BE2C (cell line): ENCODE results near the gene HNF1B.

Source experiments
- DNase-seq: peaks from one replicate; pipeline ENCODE4 v3.0.0-alpha.2; 2020
- H3K27me3 ChIP-seq: fragments of 250-450 bp; sonication (Bioruptor Pico); 2 replicates; pipeline ENCODE4 v1.5.1; 2020; ENCODE audit warnings: mild to moderate bottlenecking
- H3K36me3 ChIP-seq: fragments of 250-450 bp; sonication (Bioruptor Pico); 2 replicates; pipeline ENCODE4 v1.5.1; 2020; ENCODE audit warnings: mild to moderate bottlenecking
- H3K4me1 ChIP-seq: fragments of 250-450 bp; sonication (Bioruptor Pico); 2 replicates; pipeline ENCODE4 v1.5.1; 2020
- H3K4me3 ChIP-seq: 2 replicates; pipeline ENCODE4 v1.5.1; 2011; ENCODE audit warnings: low read depth, low read length
- H3K9me3 ChIP-seq: fragments of 250-450 bp; sonication (Bioruptor Pico); 2 replicates; pipeline ENCODE4 v1.5.1; 2020
- TF ChIP-seq, protein P1 (sequence below): IDR thresholded peaks from 2 replicates; pipeline ENCODE4 v1.5.1; 2012; ENCODE audit warnings: mild to moderate bottlenecking, low read depth, low read length

HNF1B gene

GRCh38 chr17:37772982-37773381 lies 28.1 kb upstream of the HNF1B start:
- no peak for DNase-seq
- Histone ChIP-seq H3K4me3 (no peak overlapping the region), H3K27me3 (peaks cover 4% of the 10 kb centered on the region; the same call in 1 of the 2 replicates), H3K36me3 (no peaks in the 10 kb centered on the region), H3K4me1 (no peaks in the 10 kb centered on the region), H3K9me3 (no peaks in the 10 kb centered on the region)
- TF ChIP-seq, protein P1, sequence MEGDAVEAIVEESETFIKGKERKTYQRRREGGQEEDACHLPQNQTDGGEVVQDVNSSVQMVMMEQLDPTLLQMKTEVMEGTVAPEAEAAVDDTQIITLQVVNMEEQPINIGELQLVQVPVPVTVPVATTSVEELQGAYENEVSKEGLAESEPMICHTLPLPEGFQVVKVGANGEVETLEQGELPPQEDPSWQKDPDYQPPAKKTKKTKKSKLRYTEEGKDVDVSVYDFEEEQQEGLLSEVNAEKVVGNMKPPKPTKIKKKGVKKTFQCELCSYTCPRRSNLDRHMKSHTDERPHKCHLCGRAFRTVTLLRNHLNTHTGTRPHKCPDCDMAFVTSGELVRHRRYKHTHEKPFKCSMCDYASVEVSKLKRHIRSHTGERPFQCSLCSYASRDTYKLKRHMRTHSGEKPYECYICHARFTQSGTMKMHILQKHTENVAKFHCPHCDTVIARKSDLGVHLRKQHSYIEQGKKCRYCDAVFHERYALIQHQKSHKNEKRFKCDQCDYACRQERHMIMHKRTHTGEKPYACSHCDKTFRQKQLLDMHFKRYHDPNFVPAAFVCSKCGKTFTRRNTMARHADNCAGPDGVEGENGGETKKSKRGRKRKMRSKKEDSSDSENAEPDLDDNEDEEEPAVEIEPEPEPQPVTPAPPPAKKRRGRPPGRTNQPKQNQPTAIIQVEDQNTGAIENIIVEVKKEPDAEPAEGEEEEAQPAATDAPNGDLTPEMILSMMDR = no peak

DNA sequence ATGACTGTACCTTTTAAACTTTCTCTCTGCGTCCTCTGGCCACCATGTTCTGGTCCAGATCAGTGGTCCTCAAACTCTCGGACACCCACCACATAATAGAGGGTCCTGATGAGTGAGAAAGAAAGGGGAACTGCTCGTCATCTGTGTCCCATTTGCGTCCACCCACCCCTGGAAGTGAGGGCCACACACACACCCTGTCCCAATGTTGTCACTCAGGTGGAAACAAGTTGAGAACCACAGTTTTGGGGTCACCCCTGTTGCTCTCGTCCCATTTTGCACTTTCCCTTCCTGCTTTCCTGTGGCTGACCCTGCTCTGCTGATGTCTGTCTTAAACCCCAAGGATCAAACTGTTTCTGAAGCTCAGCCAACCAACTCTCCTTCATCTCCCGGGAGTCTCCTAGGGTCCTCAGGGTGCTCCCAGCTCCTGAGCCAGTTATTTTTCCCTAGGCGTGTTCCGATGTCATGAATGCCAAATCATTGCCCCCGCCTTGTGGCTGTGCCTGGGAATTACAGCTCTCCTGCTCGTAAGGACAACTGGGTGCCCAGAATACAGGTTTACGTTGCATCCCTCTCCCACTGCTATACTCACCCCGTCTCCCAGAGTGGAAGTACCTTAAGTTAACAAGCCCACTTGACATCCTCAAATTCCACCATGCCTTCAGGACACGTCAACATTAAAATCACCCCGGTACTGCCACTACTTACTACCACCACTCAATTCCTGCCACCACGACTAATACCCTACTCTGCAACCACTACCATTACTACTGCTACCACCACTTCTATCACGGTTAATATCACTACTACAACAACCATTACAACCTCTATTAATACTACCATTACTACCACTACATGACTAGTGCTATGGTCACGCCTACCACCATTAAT lies 26.0 kb upstream of the HNF1B start:
- H3K4me3 ChIP-seq = no peak overlapping the region
- peaks cover 14% of the 10 kb centered on the region for H3K27me3 ChIP-seq
- no peaks in the 10 kb centered on the region for H3K36me3 ChIP-seq
- H3K4me1 ChIP-seq = no peaks in the 10 kb centered on the region
- TF ChIP-seq, protein P1 = peak; percentile 78
- peak; percentile 70 for DNase-seq
- no peaks in the 10 kb centered on the region for H3K9me3 ChIP-seq

GRCh38 chr17:37769050-37769449 lies 24.2 kb upstream of the HNF1B start:
- Histone ChIP-seq H3K9me3 (no peaks in the 10 kb centered on the region), H3K36me3 (no peaks in the 10 kb centered on the region), H3K27me3 (peaks cover 30% of the 10 kb centered on the region), H3K4me1 (no peaks in the 10 kb centered on the region), H3K4me3 (no peak overlapping the region)
- TF ChIP-seq, protein P1 = no peak
- DNase-seq = no peak

GRCh38 chr17:37768438-37768837 lies 23.6 kb upstream of the HNF1B start:
- no peaks in the 10 kb centered on the region for H3K4me1 ChIP-seq
- TF ChIP-seq, protein P1 = no peak

DNA sequence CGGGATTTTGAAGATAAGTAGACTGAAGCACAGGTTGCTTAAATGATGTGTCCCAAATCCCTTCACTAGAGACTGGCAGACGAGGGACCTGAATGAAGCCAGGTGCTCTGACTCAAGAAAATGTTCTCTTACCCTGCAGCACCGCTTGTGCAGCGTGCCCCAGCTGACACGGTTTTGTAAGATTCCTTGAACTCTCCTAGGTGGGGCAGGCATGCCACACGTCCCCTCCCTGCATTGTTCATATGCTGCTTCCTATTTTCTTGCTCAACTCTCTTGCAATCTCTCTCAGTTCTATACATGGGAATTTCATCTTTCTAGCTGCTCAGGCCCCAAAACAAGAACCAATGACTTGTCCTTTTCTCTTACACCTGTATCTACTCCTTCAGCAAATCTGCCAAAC lies 22.1 kb upstream of the HNF1B start:
- no peak for DNase-seq
- Histone ChIP-seq H3K36me3 (no peaks in the 10 kb centered on the region), H3K27me3 (peaks cover 45% of the 10 kb centered on the region), H3K4me1 (no peaks in the 10 kb centered on the region), H3K9me3 (no peaks in the 10 kb centered on the region), H3K4me3 (no peak overlapping the region)
- TF ChIP-seq, protein P1 = no peak

More at GRCh38 chr17:37768438-37768837, 23.6 kb upstream of the HNF1B start:
- H3K9me3 ChIP-seq = no peaks in the 10 kb centered on the region
- DNase-seq = no peak
- H3K27me3 ChIP-seq = peaks cover 36% of the 10 kb centered on the region
- no peaks in the 10 kb centered on the region for H3K36me3 ChIP-seq
- no peak overlapping the region for H3K4me3 ChIP-seq

DNA sequence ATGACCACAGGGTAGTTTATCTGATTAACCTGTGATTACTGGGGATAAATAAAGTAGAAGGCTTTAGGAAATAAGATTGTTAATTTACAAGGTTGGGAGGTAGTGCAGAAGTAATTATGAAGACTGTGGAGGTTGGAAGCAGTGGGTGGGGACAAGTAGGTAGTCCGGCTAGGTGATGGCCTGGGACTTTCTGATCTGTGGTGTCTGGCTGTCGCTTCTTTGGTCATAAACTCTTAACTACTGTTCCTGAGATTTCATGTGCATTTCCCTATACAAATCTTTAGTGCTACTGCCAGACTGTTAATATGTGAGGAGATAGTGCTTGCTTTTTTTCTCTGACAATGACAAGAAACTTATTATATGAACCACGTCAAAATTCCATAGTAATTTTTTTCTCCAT lies 19.5 kb upstream of the HNF1B start:
- H3K36me3 ChIP-seq = no peaks in the 10 kb centered on the region
- no peaks in the 10 kb centered on the region for H3K9me3 ChIP-seq

More for the DNA sequence above, 19.5 kb upstream of the HNF1B start:
- TF ChIP-seq, protein P1 = no peak
- Histone ChIP-seq H3K4me1 (no peaks in the 10 kb centered on the region), H3K4me3 (no peak overlapping the region), H3K27me3 (peaks cover 71% of the 10 kb centered on the region)
- no peak for DNase-seq
